NB4 (cell line): Measurements from ENCODE around the gene MEI4.

Source experiments
- CTCF ChIP-seq: IDR thresholded peaks from one replicate; pipeline ENCODE4 v1.5.1; 2012; ENCODE audit warnings: low read depth, low read length
- MAX ChIP-seq: IDR thresholded peaks from 2 replicates; pipeline ENCODE4 v1.6.1; 2011; ENCODE audit warnings: low read depth, low read length
- MYC ChIP-seq: IDR thresholded peaks from 2 replicates; pipeline ENCODE4 v1.6.1; 2011; ENCODE audit warnings: low read depth, low read length
- POLR2A ChIP-seq: IDR thresholded peaks from 2 replicates; pipeline ENCODE4 v1.6.1; 2011; ENCODE audit warnings: mild to moderate bottlenecking; ENCODE audit not compliant: insufficient read length; ENCODE audit errors: extremely low read depth

- no peak for TF ChIP-seq CTCF
- TF ChIP-seq POLR2A = no peak
- TF ChIP-seq MYC = no peak
- no peak for TF ChIP-seq MAX
Measured at GRCh38 chr6:77786935-77787629, 134.2 kb downstream of the MEI4 start.
